WTC11 (cell line): ENCODE data around the gene TCF7L2. TPM values are rescaled to one million over a fixed set of nuclear protein-coding genes. Genes with fewer than 3 reads are reported as not detected.

Source experiments
- ATAC-seq: fragments of 200-7000 bp; cut with Tn5 transposase; 2 replicates; pipeline ENCODE4 v1.10.0; 2021; ENCODE audit warnings: mild to moderate bottlenecking, moderate library complexity
- CTCF ChIA-PET: fragments of 300-600 bp; sonication (Branson Sonifier 250); formaldehyde crosslinking; loops from one replicate; lab custom pipeline; 2021; ENCODE audit warnings: antibody characterized with exemption; lab: Charles Lee
- POLR2A ChIA-PET: fragments of 350-600 bp; sonication (Branson Sonifier 250); formaldehyde crosslinking; loops from one replicate; lab custom pipeline; 2021; ENCODE audit warnings: antibody characterized with exemption; lab: Charles Lee
- DNase-seq: peaks from one replicate; pipeline ENCODE4 v3.0.0; 2021; ENCODE audit warnings: low spot score
- H3K27ac Mint-ChIP-seq: 2 replicates; pipeline ENCODE4 v1.8.0; 2021; ENCODE audit warnings: mixed read lengths
- H3K27me3 Mint-ChIP-seq: 2 replicates; pipeline ENCODE4 v1.8.0; 2021; ENCODE audit warnings: low read depth, mild to moderate bottlenecking, moderate library complexity, mixed read lengths
- H3K36me3 Mint-ChIP-seq: 2 replicates; pipeline ENCODE4 v1.8.0; 2021; ENCODE audit warnings: mixed read lengths
- H3K4me1 Mint-ChIP-seq: 2 replicates; pipeline ENCODE4 v1.8.0; 2022; ENCODE audit warnings: mixed read lengths
- H3K4me3 Mint-ChIP-seq: 2 replicates; pipeline ENCODE4 v1.8.0; 2021; ENCODE audit warnings: mild to moderate bottlenecking, moderate library complexity, mixed read lengths
- H3K9me3 Mint-ChIP-seq: 2 replicates; pipeline ENCODE4 v1.8.0; 2021; ENCODE audit warnings: mixed read lengths
- AFF4 ChIP-seq: sonication (generic); formaldehyde crosslinking; IDR thresholded peaks from 2 replicates; pipeline ENCODE4 v1.8.1; 2023; ENCODE audit warnings: mild to moderate bottlenecking, missing genetic modification reagents, borderline replicate concordance
- AR ChIP-seq: fragments of 250-450 bp; sonication (Bioruptor Pico); IDR thresholded peaks from 2 replicates; pipeline ENCODE4 v1.9.0; 2021; ENCODE audit warnings: mild to moderate bottlenecking
- ATF2 ChIP-seq: sonication (generic); formaldehyde crosslinking; IDR thresholded peaks from 2 replicates; pipeline ENCODE4 v1.8.1; 2022; ENCODE audit warnings: low read depth, missing genetic modification reagents, borderline replicate concordance
- CDX4 ChIP-seq: fragments of 250-450 bp; sonication (Bioruptor Pico); IDR thresholded peaks from 2 replicates; pipeline ENCODE4 v1.9.0; 2021; ENCODE audit warnings: moderate library complexity, mild to moderate bottlenecking, inconsistent platforms, borderline replicate concordance
- ERG ChIP-seq: fragments of 250-450 bp; sonication (Bioruptor Pico); IDR thresholded peaks from 2 replicates; pipeline ENCODE4 v1.8.0; 2021; ENCODE audit warnings: mild to moderate bottlenecking
- FOXP4 ChIP-seq: sonication (generic); formaldehyde crosslinking; IDR thresholded peaks from 2 replicates; pipeline ENCODE4 v1.8.0; 2022; ENCODE audit warnings: mild to moderate bottlenecking, missing genetic modification reagents
- JUN ChIP-seq: sonication (generic); formaldehyde crosslinking; IDR thresholded peaks from 2 replicates; pipeline ENCODE4 v1.8.0; 2023; ENCODE audit warnings: mild to moderate bottlenecking, missing genetic modification reagents
- NR1H2 ChIP-seq: sonication (generic); formaldehyde crosslinking; IDR thresholded peaks from 2 replicates; pipeline ENCODE4 v1.9.0; 2021; ENCODE audit warnings: mild to moderate bottlenecking, moderate library complexity, missing genetic modification reagents
- OVOL2 ChIP-seq: fragments of 250-450 bp; sonication (Bioruptor Pico); IDR thresholded peaks from 2 replicates; pipeline ENCODE4 v1.9.0; 2021; ENCODE audit warnings: mild to moderate bottlenecking, borderline replicate concordance
- RELA ChIP-seq: sonication (generic); formaldehyde crosslinking; IDR thresholded peaks from 2 replicates; pipeline ENCODE4 v1.8.1; 2022; ENCODE audit warnings: missing genetic modification reagents, mild to moderate bottlenecking, borderline replicate concordance
- RORB ChIP-seq: fragments of 250-450 bp; sonication (Bioruptor Pico); IDR thresholded peaks from 2 replicates; pipeline ENCODE4 v1.9.0; 2021; ENCODE audit warnings: mild to moderate bottlenecking
- STAT6 ChIP-seq: sonication (generic); formaldehyde crosslinking; conservative IDR thresholded peaks from 2 replicates; pipeline ENCODE4 v1.8.1; 2023; ENCODE audit warnings: mild to moderate bottlenecking, low read depth, missing genetic modification reagents, moderate library complexity
- TEAD4 ChIP-seq: sonication (generic); formaldehyde crosslinking; IDR thresholded peaks from 2 replicates; pipeline ENCODE4 v1.8.0; 2022; ENCODE audit warnings: mild to moderate bottlenecking, missing genetic modification reagents
- ZBTB43 ChIP-seq: sonication (generic); formaldehyde crosslinking; IDR thresholded peaks from 2 replicates; pipeline ENCODE4 v1.8.1; 2023; ENCODE audit warnings: mild to moderate bottlenecking, missing genetic modification reagents
- ZNF121 ChIP-seq: sonication (generic); formaldehyde crosslinking; IDR thresholded peaks from 2 replicates; pipeline ENCODE4 v1.8.0; 2023; ENCODE audit warnings: missing genetic modification reagents
- ZNF416 ChIP-seq: fragments of 250-450 bp; sonication (Bioruptor Pico); IDR thresholded peaks from 2 replicates; pipeline ENCODE4 v1.9.0; 2021; ENCODE audit warnings: mild to moderate bottlenecking, inconsistent platforms
- ZNF671 ChIP-seq: fragments of 250-450 bp; sonication (Bioruptor Pico); IDR thresholded peaks from 2 replicates; pipeline ENCODE4 v1.8.0; 2021; ENCODE audit warnings: mild to moderate bottlenecking
- total RNA-seq: library from RNA; stranded (reverse); gene quantifications from 3 replicates; pipeline ENCODE4 v1.2.3, GENCODE V29; 2021

The TCF7L2 gene
- total RNA-seq, 1 experiment from 2014 or later = 44.5 TPM

- peaks cover 33% of the 10 kb centered on the region for H3K4me1 Mint-ChIP-seq
- TF ChIP-seq FOXP4 (CRISPR knock-in tag) (no peak), OVOL2 (CRISPR knock-in tag) (no peak), JUN (CRISPR knock-in tag) (no peak), RORB (no peak), ATF2 (CRISPR knock-in tag) (no peak)
- DNase-seq (no peak), ATAC-seq (no peak)
- ChIA-PET POLR2A (no interaction called here), CTCF (interaction anchor here (0.5 to 1.2 kb wide), 2 partner anchors 73 to 383 kb away, joined by 3 to 5 read pairs; no protein-coding TSS in a partner anchor)
- no peaks in the 10 kb centered on the region for H3K36me3 Mint-ChIP-seq
- H3K4me3 Mint-ChIP-seq = no peak overlapping the region
- H3K27me3 Mint-ChIP-seq = no peaks in the 10 kb centered on the region
- no peak overlapping the region for H3K27ac Mint-ChIP-seq
- H3K9me3 Mint-ChIP-seq = no peaks in the 10 kb centered on the region
Observed at GRCh38 chr10:113179966-113180365, 229.9 kb downstream of the TCF7L2 start.

- H3K36me3 Mint-ChIP-seq = no peaks in the 10 kb centered on the region
- H3K27me3 Mint-ChIP-seq = no peaks in the 10 kb centered on the region
- H3K4me1 Mint-ChIP-seq = peaks cover 33% of the 10 kb centered on the region
- H3K4me3 Mint-ChIP-seq = no peak overlapping the region
- no peak for ATAC-seq
- H3K9me3 Mint-ChIP-seq = no peaks in the 10 kb centered on the region
- DNase-seq = no peak
- ChIA-PET CTCF (interaction anchor here (0.7 kb wide), 1 partner anchor 448 kb away, joined by 4 read pairs; no protein-coding TSS in a partner anchor), POLR2A (no interaction called here)
- no peak overlapping the region for H3K27ac Mint-ChIP-seq
- TF ChIP-seq NR1H2 (no peak), CDX4 (CRISPR knock-in tag) (no peak), ZNF671 (CRISPR knock-in tag) (no peak), ZBTB43 (CRISPR knock-in tag) (no peak), ERG (CRISPR knock-in tag) (no peak), AFF4 (CRISPR knock-in tag) (no peak), ZNF121 (CRISPR knock-in tag) (no peak), RELA (CRISPR knock-in tag) (no peak), AR (no peak), STAT6 (CRISPR knock-in tag) (no peak), JUN (CRISPR knock-in tag) (no peak), TEAD4 (CRISPR knock-in tag) (no peak), ZNF416 (CRISPR knock-in tag) (no peak)
Observed at GRCh38 chr10:113180401-113181154, 230.5 kb downstream of the TCF7L2 start.
